ENCODE data around the gene CADM2. TPM values are rescaled to one million over a fixed set of nuclear protein-coding genes. Genes with fewer than 3 reads are reported as not detected.

The CADM2 gene
- total and polyA plus RNA-seq, 2 donors from 2014 or later, result 0.06 to 0.25 TPM

DNA sequence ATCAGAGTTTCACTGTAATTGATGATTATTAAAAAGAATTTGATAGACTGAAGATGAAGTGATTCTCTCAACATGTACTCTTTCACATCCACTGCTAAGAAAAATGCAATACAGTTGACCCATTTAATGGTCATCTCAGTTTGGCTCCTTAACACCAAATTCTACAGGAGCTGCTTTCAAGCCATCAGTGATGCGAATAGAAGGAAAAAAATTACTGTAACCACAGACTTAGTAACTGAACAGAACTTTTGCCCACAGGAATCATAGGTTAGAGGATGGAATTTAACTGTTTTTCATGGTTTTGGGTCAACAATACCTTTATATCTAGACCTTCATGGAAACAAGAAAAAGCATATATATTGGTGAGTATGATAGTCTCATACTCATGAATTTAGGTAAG is 633.5 kb downstream of the CADM2 start:
- H3K36me3 ChIP-seq (ENCODE audit: control insufficient read depth in 2 of 3, insufficient read depth in 3 of 3, low read length in 3 of 3), result no peaks in the 10 kb centered on the region
- intact Hi-C loops (cut with DNase I), result no loop called here
- no peaks in the 10 kb centered on the region for H3K27me3 ChIP-seq (ENCODE audit: control insufficient read depth, insufficient read depth, low read length)
- no peak overlapping the region for H3K4me3 ChIP-seq (ENCODE audit: low read length in 3 of 3)
- no peak for FAIRE-seq
- no peak for TF ChIP-seq CTCF (IDR thresholded peaks at IDR 0.05; ENCODE audit: borderline replicate concordance, extremely low read depth, insufficient read depth)
- H3K4me1 ChIP-seq (ENCODE audit: control insufficient read depth in 2 of 3, insufficient read depth in 2 of 3, low read depth in 1 of 3, low read length in 3 of 3), result no peaks in the 10 kb centered on the region
- no peak overlapping the region for H3K9ac ChIP-seq (ENCODE audit: low read length in 3 of 3)
- no peaks in the 10 kb centered on the region for H3K9me3 ChIP-seq (ENCODE audit: control insufficient read depth in 2 of 3, insufficient read depth in 1 of 3, low read length in 3 of 3)
- no peak for DNase-seq
- no peak overlapping the region for H3K27ac ChIP-seq (ENCODE audit: low read depth in 2 of 2, low read length in 2 of 2)

GRCh38 chr3:85594676-85595075 is 635.9 kb downstream of the CADM2 start:
- no peak for DNase-seq
- no peak overlapping the region for H3K27ac ChIP-seq (ENCODE audit: low read depth in 2 of 2, low read length in 2 of 2)
- TF ChIP-seq CTCF (IDR thresholded peaks at IDR 0.05; ENCODE audit: borderline replicate concordance, extremely low read depth, insufficient read depth), result no peak
- H3K4me1 ChIP-seq (ENCODE audit: control insufficient read depth in 2 of 3, insufficient read depth in 2 of 3, low read depth in 1 of 3, low read length in 3 of 3), result no peaks in the 10 kb centered on the region
- no peaks in the 10 kb centered on the region for H3K36me3 ChIP-seq (ENCODE audit: control insufficient read depth in 2 of 3, insufficient read depth in 3 of 3, low read length in 3 of 3)
- H3K27me3 ChIP-seq (ENCODE audit: control insufficient read depth, insufficient read depth, low read length), result no peaks in the 10 kb centered on the region
- FAIRE-seq, result no peak
- H3K4me3 ChIP-seq (ENCODE audit: low read length in 3 of 3), result no peak overlapping the region
- H3K9me3 ChIP-seq (ENCODE audit: control insufficient read depth in 2 of 3, insufficient read depth in 1 of 3, low read length in 3 of 3), result no peaks in the 10 kb centered on the region
- intact Hi-C loops (cut with DNase I), result no loop called here
- no peak overlapping the region for H3K9ac ChIP-seq (ENCODE audit: low read length in 3 of 3)

- Histone ChIP-seq H3K9ac (ENCODE audit: low read length in 3 of 3) (no peak overlapping the region), H3K4me3 (ENCODE audit: low read length in 3 of 3) (no peak overlapping the region), H3K27ac (ENCODE audit: low read depth in 2 of 2, low read length in 2 of 2) (no peak overlapping the region), H3K36me3 (ENCODE audit: control insufficient read depth in 2 of 3, insufficient read depth in 3 of 3, low read length in 3 of 3) (no peaks in the 10 kb centered on the region), H3K9me3 (ENCODE audit: control insufficient read depth in 2 of 3, insufficient read depth in 1 of 3, low read length in 3 of 3) (no peaks in the 10 kb centered on the region), H3K27me3 (ENCODE audit: control insufficient read depth, insufficient read depth, low read length) (no peaks in the 10 kb centered on the region), H3K4me1 (ENCODE audit: control insufficient read depth in 2 of 3, insufficient read depth in 2 of 3, low read depth in 1 of 3, low read length in 3 of 3) (no peaks in the 10 kb centered on the region)
- no peak for DNase-seq
- intact Hi-C loops (cut with DNase I), result no loop called here
- TF ChIP-seq CTCF (IDR thresholded peaks at IDR 0.05; ENCODE audit: borderline replicate concordance, extremely low read depth, insufficient read depth), result no peak
- FAIRE-seq, result no peak
Measured at GRCh38 chr3:85603378-85603777, 644.6 kb downstream of the CADM2 start.

GRCh38 chr3:85604641-85605040 is 645.9 kb downstream of the CADM2 start:
- Histone ChIP-seq H3K9ac (ENCODE audit: low read length in 3 of 3) (no peak overlapping the region), H3K4me3 (ENCODE audit: low read length in 3 of 3) (no peak overlapping the region), H3K4me1 (ENCODE audit: control insufficient read depth in 2 of 3, insufficient read depth in 2 of 3, low read depth in 1 of 3, low read length in 3 of 3) (no peaks in the 10 kb centered on the region), H3K27ac (ENCODE audit: low read depth in 2 of 2, low read length in 2 of 2) (no peak overlapping the region), H3K9me3 (ENCODE audit: control insufficient read depth in 2 of 3, insufficient read depth in 1 of 3, low read length in 3 of 3) (no peaks in the 10 kb centered on the region), H3K36me3 (ENCODE audit: control insufficient read depth in 2 of 3, insufficient read depth in 3 of 3, low read length in 3 of 3) (no peaks in the 10 kb centered on the region), H3K27me3 (ENCODE audit: control insufficient read depth, insufficient read depth, low read length) (no peaks in the 10 kb centered on the region)
- DNase-seq, result no peak
- intact Hi-C loops (cut with DNase I), result no loop called here
- TF ChIP-seq CTCF (IDR thresholded peaks at IDR 0.05; ENCODE audit: borderline replicate concordance, extremely low read depth, insufficient read depth), result no peak
- no peak for FAIRE-seq

Measured in kidney (tissue), 14 donors.